Measurements from ENCODE around the gene IRAG1. TPM values are rescaled to one million over a fixed set of nuclear protein-coding genes. Genes with fewer than 3 reads are reported as not detected.

The IRAG1 gene
- total RNA-seq, 1 donor: 17.6 TPM

DNA sequence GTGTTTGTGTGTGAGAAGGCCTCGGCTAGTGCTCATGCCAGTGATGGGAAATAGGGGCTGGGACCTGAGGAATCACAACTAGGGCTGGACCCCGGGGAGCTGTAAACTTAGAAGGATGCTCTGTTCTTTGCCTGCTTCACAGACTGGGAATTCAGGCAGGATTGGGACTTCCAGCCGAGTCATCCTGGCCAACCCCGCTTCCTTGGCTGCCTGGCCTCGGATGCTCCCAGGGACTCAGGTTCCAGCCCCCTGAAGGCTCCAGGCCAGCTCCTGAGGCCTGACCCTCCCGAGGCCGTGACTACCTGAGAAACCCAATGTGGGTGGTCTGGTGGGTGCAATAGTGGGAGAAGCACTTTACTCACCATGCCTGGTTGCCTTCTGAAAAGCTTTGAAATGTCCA lies 44.7 kb downstream of the IRAG1 start:
- TF ChIP-seq, protein P1, sequence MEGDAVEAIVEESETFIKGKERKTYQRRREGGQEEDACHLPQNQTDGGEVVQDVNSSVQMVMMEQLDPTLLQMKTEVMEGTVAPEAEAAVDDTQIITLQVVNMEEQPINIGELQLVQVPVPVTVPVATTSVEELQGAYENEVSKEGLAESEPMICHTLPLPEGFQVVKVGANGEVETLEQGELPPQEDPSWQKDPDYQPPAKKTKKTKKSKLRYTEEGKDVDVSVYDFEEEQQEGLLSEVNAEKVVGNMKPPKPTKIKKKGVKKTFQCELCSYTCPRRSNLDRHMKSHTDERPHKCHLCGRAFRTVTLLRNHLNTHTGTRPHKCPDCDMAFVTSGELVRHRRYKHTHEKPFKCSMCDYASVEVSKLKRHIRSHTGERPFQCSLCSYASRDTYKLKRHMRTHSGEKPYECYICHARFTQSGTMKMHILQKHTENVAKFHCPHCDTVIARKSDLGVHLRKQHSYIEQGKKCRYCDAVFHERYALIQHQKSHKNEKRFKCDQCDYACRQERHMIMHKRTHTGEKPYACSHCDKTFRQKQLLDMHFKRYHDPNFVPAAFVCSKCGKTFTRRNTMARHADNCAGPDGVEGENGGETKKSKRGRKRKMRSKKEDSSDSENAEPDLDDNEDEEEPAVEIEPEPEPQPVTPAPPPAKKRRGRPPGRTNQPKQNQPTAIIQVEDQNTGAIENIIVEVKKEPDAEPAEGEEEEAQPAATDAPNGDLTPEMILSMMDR (IDR thresholded peaks at IDR 0.05; ENCODE audit: insufficient read depth, low read length): no peak

DNA sequence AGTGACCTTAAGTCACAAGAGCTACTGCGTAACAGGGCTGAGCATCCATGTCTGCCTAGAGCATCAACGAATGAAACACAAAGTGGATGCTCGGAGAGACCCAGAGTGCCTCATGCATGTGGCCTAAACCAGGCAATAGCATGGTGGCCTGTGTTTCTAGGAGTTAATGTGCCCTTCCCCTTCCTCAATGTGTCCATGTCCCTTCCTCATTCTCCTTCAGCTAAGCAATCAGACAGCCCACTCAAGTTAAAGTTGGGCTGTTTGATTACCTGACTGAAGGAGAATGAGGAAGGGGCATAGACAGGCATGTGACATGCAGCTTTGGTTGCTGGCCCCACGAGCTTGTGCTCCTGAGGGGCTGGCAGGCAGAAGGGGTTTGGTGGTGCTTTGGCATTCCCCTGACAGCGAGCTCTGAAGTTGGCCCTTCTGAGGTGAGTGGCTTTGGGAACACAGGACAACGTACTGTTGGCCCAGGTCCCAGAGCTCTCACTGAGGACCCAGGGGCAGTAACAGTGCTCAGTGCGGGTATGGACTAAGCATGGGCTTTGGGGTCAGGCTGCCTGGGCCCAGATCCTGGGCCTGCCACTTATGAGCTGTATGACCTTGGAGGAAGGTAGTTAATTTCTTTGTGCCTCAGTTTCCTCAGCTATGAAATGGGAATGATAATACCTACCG lies 46.7 kb downstream of the IRAG1 start:
- no peak overlapping the region for H3K4me3 ChIP-seq (ENCODE audit: low read depth, low read length)
- no peak for DNase-seq (ENCODE audit: low read depth)
- TF ChIP-seq, protein P1 (IDR thresholded peaks at IDR 0.05; ENCODE audit: insufficient read depth, low read length): no peak

More for the DNA sequence above, 44.7 kb downstream of the IRAG1 start:
- no peak overlapping the region for H3K4me3 ChIP-seq (ENCODE audit: low read depth, low read length)
- DNase-seq (ENCODE audit: low read depth): no peak

DNA sequence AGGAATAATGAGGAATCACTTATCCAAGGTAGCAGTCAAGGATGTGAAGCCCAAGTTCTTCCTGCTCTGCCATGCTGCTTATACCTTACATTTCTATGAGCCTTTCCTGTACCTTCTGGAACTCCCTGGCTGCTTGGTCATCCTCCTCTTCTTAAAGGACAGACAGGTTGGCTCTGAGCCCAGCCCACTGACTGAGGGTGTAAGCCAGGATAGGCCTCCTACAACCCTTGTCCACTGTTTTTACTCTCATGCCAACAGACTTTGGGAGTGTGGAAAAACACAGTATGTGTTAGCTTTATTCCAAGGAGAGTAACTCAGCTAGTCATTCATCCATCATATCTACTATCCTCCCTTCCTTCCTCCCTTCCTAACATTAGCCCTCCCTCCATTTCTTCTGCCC lies 47.5 kb downstream of the IRAG1 start:
- peak; percentile 35 for DNase-seq (ENCODE audit: low read depth)
- H3K4me3 ChIP-seq (ENCODE audit: low read depth, low read length): no peak overlapping the region
- TF ChIP-seq, protein P1 (IDR thresholded peaks at IDR 0.05; ENCODE audit: insufficient read depth, low read length): no peak

DNA sequence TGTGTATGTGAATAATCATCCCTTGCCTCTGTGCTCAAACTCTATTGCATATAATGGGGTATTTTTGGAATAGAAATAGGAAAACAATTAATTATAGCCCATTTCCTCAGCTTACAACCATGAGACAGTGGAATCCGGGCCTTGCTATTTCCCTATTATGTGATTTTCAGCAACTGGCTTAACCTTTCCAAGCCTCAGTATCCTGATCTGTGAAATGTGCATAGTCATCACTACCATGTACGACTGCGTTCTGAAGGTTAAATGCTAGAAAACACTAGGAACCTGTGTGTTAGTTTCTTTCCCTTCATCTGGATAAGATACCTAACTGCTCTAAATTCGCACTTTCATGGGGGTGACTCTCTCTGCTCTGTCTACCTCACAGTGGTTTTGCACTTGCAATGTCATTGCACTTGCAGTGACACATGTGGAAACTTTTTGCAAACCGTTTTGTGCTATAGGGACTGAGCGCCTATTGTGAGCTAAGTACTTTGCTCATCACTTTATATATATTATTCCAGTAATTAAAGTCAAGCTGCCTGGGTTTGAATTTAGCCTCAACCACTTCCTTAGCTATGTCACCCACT lies 48.3 kb downstream of the IRAG1 start:
- DNase-seq (ENCODE audit: low read depth): no peak

More for the DNA sequence above, 48.3 kb downstream of the IRAG1 start:
- TF ChIP-seq, protein P1 (IDR thresholded peaks at IDR 0.05; ENCODE audit: insufficient read depth, low read length): no peak
- H3K4me3 ChIP-seq (ENCODE audit: low read depth, low read length): no peak overlapping the region

Small RNA genes lying within 50 kb of the gene (small RNA-seq; reads per million reads assigned to genes)
- gene RF00019: not detected

Other genes starting within 250 kb of the IRAG1 start
- gene AMPD3, start 238.5 kb downstream of the IRAG1 start, total RNA-seq (ENCODE audit: low replicate concordance): 5.3 and 7.0 TPM in 2 replicates
- gene RNF141, start 152.6 kb downstream of the IRAG1 start, total RNA-seq (ENCODE audit: low replicate concordance): 12.9 and 34.9 TPM in 2 replicates
- gene LYVE1, start 125.1 kb downstream of the IRAG1 start, total RNA-seq (ENCODE audit: low replicate concordance): not detected in 2 replicates
- gene CTR9, start 57.5 kb upstream of the IRAG1 start, total RNA-seq (ENCODE audit: low replicate concordance): 30.5 and 67.5 TPM in 2 replicates
- 647 and 1,086 TPM in 2 replicates for gene EIF4G2, start 115.2 kb upstream of the IRAG1 start, total RNA-seq (ENCODE audit: low replicate concordance)
- gene ZBED5, start 164.3 kb upstream of the IRAG1 start, total RNA-seq (ENCODE audit: low replicate concordance): 30.3 and 60.6 TPM in 2 replicates

Data from fibroblast of the aortic adventitia (primary cell).